Left lung (tissue), 10 donors: ENCODE measurements around the gene ABHD13. TPM values are rescaled to one million over a fixed set of nuclear protein-coding genes. Genes with fewer than 3 reads are reported as not detected.

Experiments
- ATAC-seq: fragments of 200-7000 bp; cut with Tn5 transposase; one replicate; pipeline ENCODE4 v1.9.1; 2020; ENCODE audit warnings: moderate library complexity
- DNase-seq, 4 donors: peaks; one replicate each; pipeline ENCODE4 v3.0.0-alpha.2; 2013 to 2020
- H3K27ac ChIP-seq, 2 donors: fragments of 200-600 bp; sonication (generic) in 1 of 2; one replicate each; pipeline versions ENCODE4 v1.5.0 to v1.8.0; 2020 to 2021
- H3K27me3 ChIP-seq, 2 donors: fragments of 200-600 bp; sonication (generic) in 1 of 2; one replicate each; pipeline versions ENCODE4 v1.5.0 to v1.8.0; 2020 to 2021
- H3K36me3 ChIP-seq, 2 donors: fragments of 200-600 bp; sonication (generic) in 1 of 2; one replicate each; pipeline versions ENCODE4 v1.5.0 to v1.8.0; 2020 to 2021
- H3K4me1 ChIP-seq, 2 donors: fragments of 200-600 bp; one replicate each; pipeline ENCODE4 v1.8.0; 2021
- H3K4me3 ChIP-seq, 2 donors: fragments of 200-600 bp; sonication (generic) in 1 of 2; one replicate each; pipeline versions ENCODE4 v1.5.0 to v1.8.0; 2020 to 2021; ENCODE audit warnings: mild to moderate bottlenecking in 1 of 2
- H3K9me3 ChIP-seq, 2 donors: fragments of 200-600 bp; sonication (generic) in 1 of 2; one replicate each; pipeline versions ENCODE4 v1.5.0 to v1.8.0; 2020 to 2021
- intact Hi-C, 2 donors: fragments of 100-400 bp; cut with DNase I; formaldehyde crosslinking; loops; one replicate each; pipeline versions ENCODE4 v1.11.2 to v1.14.2; 2022
- polyA plus RNA-seq, 6 donors: library from polyadenylated mRNA; unstranded; fragments of 120-200 nt; gene quantifications; one replicate each; pipeline ENCODE4 v1.2.1, GENCODE V29; 2013; ENCODE audit not compliant: insufficient read length in 6 of 6
- total RNA-seq, 2 donors: library from RNA; stranded (reverse); fragmentation: NEBNext Ultra II Directional; extraction: Animal tissue kit (Norgen Biotek cat#: 25700); gene quantifications; one replicate each; pipeline ENCODE4 v1.2.1, GENCODE V29; 2021
- TF ChIP-seq, protein P1 (sequence below), 2 donors: fragments of 200-600 bp; sonication (generic) in 1 of 2; IDR thresholded peaks; one replicate each; pipeline versions ENCODE4 v1.5.0 to v1.8.0; 2021; ENCODE audit warnings: antibody characterized with exemption in 2 of 2
- donor health status: DM: no; HTN: yes; CAD: no.
- donor health status: DM: no; HTN: no; CAD: no.

ABHD13 gene
- total and polyA plus RNA-seq, 8 donors = 9.7 to 15.5 (median 13.4) TPM

DNA sequence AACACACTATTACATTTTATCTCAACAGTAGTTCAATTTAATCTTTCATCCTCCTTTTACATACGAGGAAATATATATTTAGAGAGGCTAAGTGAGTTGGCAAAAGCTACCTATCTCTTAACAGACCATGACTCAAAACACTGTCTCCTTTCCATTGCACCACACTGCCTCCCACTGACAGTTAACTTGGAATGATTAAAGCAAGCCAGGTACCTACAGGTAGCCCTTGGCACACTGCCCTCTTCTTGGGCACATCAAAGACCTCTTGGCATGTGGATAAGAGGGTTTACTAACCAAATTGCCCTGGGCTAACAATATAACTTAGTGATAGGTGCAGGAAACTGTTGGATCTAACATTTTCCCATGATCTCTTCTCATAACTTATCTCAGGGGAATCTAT is 1.8 kb downstream of the ABHD13 start:
- ATAC-seq = peak; percentile 32
- Histone ChIP-seq H3K9me3 (no peaks in the 10 kb centered on the region), H3K27me3 (no peaks in the 10 kb centered on the region), H3K36me3 (no peaks in the 10 kb centered on the region), H3K27ac (peak overlapping the region in 1 of 2 donors; percentile 14), H3K4me1 (peaks cover 13 to 57% of the 10 kb centered on the region in 2 donors), H3K4me3 (no peak overlapping the region)
- TF ChIP-seq, protein P1, sequence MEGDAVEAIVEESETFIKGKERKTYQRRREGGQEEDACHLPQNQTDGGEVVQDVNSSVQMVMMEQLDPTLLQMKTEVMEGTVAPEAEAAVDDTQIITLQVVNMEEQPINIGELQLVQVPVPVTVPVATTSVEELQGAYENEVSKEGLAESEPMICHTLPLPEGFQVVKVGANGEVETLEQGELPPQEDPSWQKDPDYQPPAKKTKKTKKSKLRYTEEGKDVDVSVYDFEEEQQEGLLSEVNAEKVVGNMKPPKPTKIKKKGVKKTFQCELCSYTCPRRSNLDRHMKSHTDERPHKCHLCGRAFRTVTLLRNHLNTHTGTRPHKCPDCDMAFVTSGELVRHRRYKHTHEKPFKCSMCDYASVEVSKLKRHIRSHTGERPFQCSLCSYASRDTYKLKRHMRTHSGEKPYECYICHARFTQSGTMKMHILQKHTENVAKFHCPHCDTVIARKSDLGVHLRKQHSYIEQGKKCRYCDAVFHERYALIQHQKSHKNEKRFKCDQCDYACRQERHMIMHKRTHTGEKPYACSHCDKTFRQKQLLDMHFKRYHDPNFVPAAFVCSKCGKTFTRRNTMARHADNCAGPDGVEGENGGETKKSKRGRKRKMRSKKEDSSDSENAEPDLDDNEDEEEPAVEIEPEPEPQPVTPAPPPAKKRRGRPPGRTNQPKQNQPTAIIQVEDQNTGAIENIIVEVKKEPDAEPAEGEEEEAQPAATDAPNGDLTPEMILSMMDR (IDR thresholded peaks at IDR 0.05) = no peak
- intact Hi-C loops = no loop called here
- DNase-seq = peak in 1 of 4 donors; percentile 62

DNA sequence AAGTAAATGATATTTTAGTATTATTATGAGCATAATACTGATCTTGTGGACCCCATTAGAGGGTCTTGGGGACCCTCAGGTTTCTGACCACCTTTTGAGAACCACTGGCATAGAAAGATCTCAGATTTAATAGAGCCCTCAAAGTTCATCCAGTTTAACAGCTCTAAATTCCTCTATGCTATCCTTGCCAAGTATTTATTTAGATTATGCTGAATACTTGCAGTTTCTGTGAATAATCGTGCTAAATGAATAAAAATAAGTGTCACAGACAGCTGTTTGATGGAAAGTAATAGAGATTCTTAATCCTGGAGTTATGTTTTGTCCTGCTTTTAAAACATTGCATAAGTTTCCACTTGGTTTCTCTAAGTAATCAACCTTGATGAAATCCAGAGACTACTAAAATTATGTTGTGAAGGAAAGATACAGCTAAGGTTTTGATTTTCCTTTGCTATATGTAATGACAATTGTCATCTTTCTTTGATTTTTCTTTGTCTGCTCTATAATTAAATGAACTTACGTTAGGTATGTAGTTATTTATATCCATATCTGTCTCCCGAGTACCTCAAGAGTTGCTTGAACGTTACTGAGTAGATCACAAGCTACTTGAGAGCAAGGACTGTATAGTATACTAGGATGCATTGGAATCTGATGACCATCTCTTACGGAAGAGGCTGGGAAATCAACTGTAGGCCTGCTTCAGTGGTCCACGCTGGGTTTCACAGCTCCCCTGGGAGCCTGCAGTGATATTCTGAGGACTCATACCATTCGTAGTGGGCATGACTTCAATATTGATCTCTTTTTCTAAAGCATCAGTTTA is 5.7 kb downstream of the ABHD13 start:
- H3K4me3 ChIP-seq = no peak overlapping the region
- DNase-seq (no peak), ATAC-seq (no peak)
- intact Hi-C loops = no loop called here
- H3K4me1 ChIP-seq = peaks cover 13 to 61% of the 10 kb centered on the region in 2 donors
- no peaks in the 10 kb centered on the region for H3K27me3 ChIP-seq
- TF ChIP-seq, protein P1 (IDR thresholded peaks at IDR 0.05) = no peak
- no peaks in the 10 kb centered on the region for H3K36me3 ChIP-seq
- H3K9me3 ChIP-seq = no peaks in the 10 kb centered on the region
- no peak overlapping the region for H3K27ac ChIP-seq

DNA sequence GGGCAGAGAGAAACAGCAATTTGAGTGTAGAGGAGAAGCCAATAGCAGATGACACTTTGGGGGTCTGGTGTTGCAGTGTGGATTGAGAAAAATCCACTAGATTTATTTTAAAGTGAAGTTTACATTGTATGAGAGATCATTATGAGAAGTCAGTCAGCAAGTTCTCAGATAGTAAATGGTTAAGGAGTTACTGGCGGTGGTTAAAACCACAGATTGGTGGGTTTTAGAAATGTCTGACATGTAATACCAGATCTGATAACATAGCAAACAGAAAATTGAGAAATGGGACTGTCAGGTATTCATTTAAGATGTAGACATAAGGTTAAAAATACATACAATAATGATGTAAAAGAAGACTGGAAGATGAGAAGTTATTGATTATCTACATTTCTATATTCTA is 7.2 kb downstream of the ABHD13 start:
- no peak for ATAC-seq
- Histone ChIP-seq H3K4me3 (no peak overlapping the region), H3K9me3 (no peaks in the 10 kb centered on the region), H3K36me3 (peaks cover 0 to 5% of the 10 kb centered on the region in 2 donors), H3K27me3 (no peaks in the 10 kb centered on the region), H3K4me1 (peaks cover 5 to 47% of the 10 kb centered on the region in 2 donors), H3K27ac (no peak overlapping the region)
- no peak for DNase-seq
- intact Hi-C loops = no loop called here
- TF ChIP-seq, protein P1 (IDR thresholded peaks at IDR 0.05) = no peak

DNA sequence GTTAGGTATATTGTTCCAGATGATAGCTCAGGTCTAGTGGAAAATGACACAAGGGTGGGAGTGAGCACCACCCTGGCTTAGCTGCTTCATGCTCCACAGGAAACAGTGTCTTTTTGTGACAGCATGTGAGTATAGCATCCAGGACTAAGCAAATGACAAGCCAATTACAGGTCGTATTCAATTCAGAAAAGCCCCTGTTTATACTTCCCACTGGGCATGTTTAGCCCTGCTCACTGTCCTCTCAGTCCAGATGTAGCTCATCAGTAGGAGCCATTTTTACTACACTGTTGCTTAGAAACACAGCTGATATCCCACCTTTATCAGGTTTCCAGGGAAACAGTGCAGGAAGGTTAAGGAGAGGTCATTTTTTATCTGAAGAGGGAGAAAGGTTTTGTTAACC is 8.0 kb downstream of the ABHD13 start:
- no peak for ATAC-seq
- H3K27ac ChIP-seq = no peak overlapping the region
- DNase-seq = no peak

More for the DNA sequence above, 8.0 kb downstream of the ABHD13 start:
- H3K27me3 ChIP-seq = no peaks in the 10 kb centered on the region
- no peaks in the 10 kb centered on the region for H3K9me3 ChIP-seq
- TF ChIP-seq, protein P1 (IDR thresholded peaks at IDR 0.05) = no peak
- intact Hi-C loops = no loop called here
- no peak overlapping the region for H3K4me3 ChIP-seq
- peaks cover 0 to 5% of the 10 kb centered on the region in 2 donors for H3K36me3 ChIP-seq
- H3K4me1 ChIP-seq = peaks cover 5 to 43% of the 10 kb centered on the region in 2 donors
